GM12878 (cell line): ENCODE results near the gene NFATC3. TPM values are rescaled to one million over a fixed set of nuclear protein-coding genes. Genes with fewer than 3 reads are reported as not detected.

Experiments used
- FOS ChIP-seq: IDR thresholded peaks from 3 replicates; pipeline ENCODE4 v1.6.1; 2011; ENCODE audit warnings: borderline replicate concordance; ENCODE audit not compliant: insufficient read length; ENCODE audit errors: extremely low read depth
- MEF2A ChIP-seq: IDR thresholded peaks from 2 replicates; pipeline ENCODE4 v1.6.1; 2011; ENCODE audit warnings: low read depth, mild to moderate bottlenecking, low read length, moderate library complexity; ENCODE audit not compliant: insufficient read depth
- NKRF ChIP-seq: fragments of 450-650 bp; conservative IDR thresholded peaks from 2 replicates; pipeline ENCODE4 v1.6.1; 2017; ENCODE audit warnings: mild to moderate bottlenecking, moderate library complexity
- NRF1 ChIP-seq: conservative IDR thresholded peaks from 2 replicates; pipeline ENCODE4 v1.6.1; 2011; ENCODE audit warnings: mild to moderate bottlenecking, low read depth, low read length, improper control_type of control experiment
- POU2F2 ChIP-seq: IDR thresholded peaks from 3 replicates; pipeline ENCODE4 v1.6.1; 2011; ENCODE audit warnings: low read depth, mild to moderate bottlenecking, low read length, borderline replicate concordance
- REST ChIP-seq: IDR thresholded peaks from 2 replicates; pipeline ENCODE4 v1.6.1; 2012; ENCODE audit warnings: mild to moderate bottlenecking, low read depth, low read length
- polyA plus RNA-seq, 11 experiments: library from polyadenylated mRNA; depleted of rRNA in 4 of 11; unstranded in 6 of 11; stranded (reverse) in 5 of 11; fragments of >200 nt; fragmentation: Nextera tagmentation in 4 of 11; fragmentation: Illumina TruSeq in 1 of 11; extraction: Ambion mirVana in 4 of 11; extraction: Trizol in 1 of 11; gene quantifications; 1 replicate in 1 of 11; 2 replicates in 10 of 11; pipeline versions ENCODE4 v1.2.1 to v1.2.3, GENCODE V29; 2011 to 2016; ENCODE audit warnings: inconsistent platforms in 2 of 11, missing spikeins in 2 of 11, low read depth in 1 of 11
- total RNA-seq, 4 experiments: library from RNA; depleted of rRNA in 3 of 4; stranded (reverse); fragments of >200 nt in 3 of 4; fragmentation: Illumina TruSeq in 1 of 4; extraction: Trizol in 1 of 4; gene quantifications; 2 replicates each; pipeline versions ENCODE4 v1.2.1 to v1.2.3, GENCODE V29; 2013 to 2021
- TF ChIP-seq, protein P1 (sequence below): fragments of 450-650 bp; formaldehyde crosslinking; IDR thresholded peaks from 2 replicates; pipeline ENCODE4 v1.4.0; 2020; ENCODE audit warnings: mild to moderate bottlenecking, moderate library complexity

The NFATC3 gene
- total and polyA plus RNA-seq, 10 of the 15 experiments (the other 5 are each of a cell fraction or from before 2014, with no cell fraction given) = 4.2 to 37.6 (median 24.9) TPM

DNA sequence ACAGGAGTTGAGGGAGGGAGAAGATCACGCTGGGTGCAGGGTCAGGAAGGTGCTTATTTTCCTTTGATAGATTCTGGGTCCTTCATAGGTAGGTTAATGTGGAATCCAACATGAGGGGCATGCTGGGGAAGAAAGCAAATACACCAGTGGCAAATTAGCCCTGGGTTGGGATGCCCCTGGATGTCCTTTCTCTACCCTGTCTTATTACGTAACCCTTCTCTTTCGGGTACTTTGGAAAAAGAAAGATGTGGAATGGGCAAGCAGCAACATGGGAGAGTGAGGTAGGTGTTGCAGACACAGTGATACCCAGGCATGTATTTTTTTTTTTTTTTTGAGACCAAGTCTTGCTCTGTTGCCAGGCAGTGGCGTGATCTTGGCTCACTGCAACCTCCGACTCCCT is 188.3 kb downstream of the NFATC3 start (continued):
- no peak for TF ChIP-seq REST
- no peak for TF ChIP-seq MEF2A
- TF ChIP-seq, protein P1, sequence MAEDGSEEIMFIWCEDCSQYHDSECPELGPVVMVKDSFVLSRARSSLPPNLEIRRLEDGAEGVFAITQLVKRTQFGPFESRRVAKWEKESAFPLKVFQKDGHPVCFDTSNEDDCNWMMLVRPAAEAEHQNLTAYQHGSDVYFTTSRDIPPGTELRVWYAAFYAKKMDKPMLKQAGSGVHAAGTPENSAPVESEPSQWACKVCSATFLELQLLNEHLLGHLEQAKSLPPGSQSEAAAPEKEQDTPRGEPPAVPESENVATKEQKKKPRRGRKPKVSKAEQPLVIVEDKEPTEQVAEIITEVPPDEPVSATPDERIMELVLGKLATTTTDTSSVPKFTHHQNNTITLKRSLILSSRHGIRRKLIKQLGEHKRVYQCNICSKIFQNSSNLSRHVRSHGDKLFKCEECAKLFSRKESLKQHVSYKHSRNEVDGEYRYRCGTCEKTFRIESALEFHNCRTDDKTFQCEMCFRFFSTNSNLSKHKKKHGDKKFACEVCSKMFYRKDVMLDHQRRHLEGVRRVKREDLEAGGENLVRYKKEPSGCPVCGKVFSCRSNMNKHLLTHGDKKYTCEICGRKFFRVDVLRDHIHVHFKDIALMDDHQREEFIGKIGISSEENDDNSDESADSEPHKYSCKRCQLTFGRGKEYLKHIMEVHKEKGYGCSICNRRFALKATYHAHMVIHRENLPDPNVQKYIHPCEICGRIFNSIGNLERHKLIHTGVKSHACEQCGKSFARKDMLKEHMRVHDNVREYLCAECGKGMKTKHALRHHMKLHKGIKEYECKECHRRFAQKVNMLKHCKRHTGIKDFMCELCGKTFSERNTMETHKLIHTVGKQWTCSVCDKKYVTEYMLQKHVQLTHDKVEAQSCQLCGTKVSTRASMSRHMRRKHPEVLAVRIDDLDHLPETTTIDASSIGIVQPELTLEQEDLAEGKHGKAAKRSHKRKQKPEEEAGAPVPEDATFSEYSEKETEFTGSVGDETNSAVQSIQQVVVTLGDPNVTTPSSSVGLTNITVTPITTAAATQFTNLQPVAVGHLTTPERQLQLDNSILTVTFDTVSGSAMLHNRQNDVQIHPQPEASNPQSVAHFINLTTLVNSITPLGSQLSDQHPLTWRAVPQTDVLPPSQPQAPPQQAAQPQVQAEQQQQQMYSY (CRISPR knock-in tag) = no peak
- no peak for TF ChIP-seq FOS
- TF ChIP-seq NKRF = no peak
- TF ChIP-seq NRF1 = no peak
- no peak for TF ChIP-seq POU2F2
- TF ChIP-seq, all 136 proteins: peak for 0
